NCI-H1417 (cell line): ENCODE measurements around the gene PIP4K2A.
A peak's percentile ranks its signal among the peaks of the same experiment; 100 is the strongest.
"Not testable (repeated sequence)": the region's sequence is repeated elsewhere in the genome, so short reads cannot be mapped to it uniquely, and the experiment has no call there.

Experiments
- DNase-seq, 3 experiments: peaks; one replicate each; lab custom pipeline; 2025; lab: John Stamatoyannopoulos, UW

PIP4K2A gene

DNA sequence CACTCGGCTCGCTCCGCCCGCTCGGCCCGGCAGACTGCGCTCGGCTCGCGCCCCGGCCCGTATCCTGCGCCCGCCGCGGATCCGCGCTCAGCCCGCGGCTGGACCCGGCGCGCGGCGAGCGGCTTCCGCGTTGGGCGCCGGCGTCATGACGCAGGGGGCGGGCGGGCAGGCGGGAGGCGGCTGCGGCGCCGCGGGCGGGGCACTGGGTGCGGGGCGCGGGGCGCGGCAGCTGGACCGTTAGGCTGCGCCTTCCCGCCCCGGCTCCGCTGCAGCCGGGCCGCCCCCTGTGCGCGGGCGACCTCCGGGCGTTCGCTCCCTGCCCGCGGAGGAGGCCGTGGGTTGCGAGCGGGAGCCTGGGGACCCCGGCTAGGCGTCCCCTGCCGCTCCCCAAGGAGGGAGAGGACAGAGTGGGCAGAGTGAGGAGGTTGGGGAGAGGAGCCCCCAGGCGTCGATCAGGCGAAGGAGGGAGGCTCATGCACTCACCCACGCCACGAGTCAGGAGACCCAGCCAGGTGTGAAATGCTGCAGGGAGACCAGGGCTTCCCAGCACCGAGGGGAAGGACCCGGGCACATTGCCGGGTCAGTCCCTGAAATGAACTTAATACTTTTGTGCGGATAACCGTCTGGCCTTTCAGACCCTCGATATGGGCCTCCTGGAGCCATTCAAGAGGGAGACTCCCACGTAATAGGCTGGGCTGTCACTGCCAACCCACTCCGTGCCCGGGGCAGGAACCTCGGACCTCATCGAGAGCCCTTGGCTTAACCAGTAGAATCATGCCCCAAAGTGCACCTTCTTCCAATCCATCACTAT, at the start of gene PIP4K2A:
Gene PIP4K2A (minus strand): TSS at position 100 of the 811 bp plus-strand sequence. CDS start 252 bp downstream, outside the sequence.
- peak; percentile 39 to 68 (median 64) for DNase-seq

DNA sequence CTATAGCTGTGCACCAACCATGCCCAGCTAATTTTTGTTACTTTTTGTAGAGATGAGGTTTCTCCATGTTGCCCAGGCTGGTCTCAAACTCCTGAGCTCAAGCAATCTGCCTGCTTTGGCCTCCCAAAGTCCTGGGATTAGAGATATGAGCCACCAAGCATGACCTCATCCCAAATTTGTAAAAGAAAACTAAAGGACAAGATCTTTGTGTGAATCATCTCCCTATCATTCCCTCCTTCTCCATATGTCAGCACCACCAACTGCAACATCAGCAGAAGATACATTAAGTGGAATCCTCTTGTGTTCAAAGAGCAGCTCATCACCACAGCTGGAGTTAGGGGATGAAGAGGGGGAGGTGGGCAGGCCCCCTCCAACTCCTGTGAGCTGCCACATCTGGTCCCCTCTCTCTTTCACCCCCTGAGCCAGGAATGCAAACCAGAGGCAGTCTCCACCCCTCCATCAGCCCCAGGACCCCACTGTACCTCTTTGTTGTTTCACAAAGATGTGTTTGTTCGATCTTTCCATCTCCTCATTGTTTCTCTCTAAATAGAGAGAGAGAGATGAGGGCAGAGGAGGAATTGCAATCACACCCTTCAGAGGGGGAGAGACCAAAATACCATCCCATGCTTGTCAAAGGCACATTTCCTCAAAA, 47.3 kb upstream of the PIP4K2A start:
- DNase-seq = no peak

DNA sequence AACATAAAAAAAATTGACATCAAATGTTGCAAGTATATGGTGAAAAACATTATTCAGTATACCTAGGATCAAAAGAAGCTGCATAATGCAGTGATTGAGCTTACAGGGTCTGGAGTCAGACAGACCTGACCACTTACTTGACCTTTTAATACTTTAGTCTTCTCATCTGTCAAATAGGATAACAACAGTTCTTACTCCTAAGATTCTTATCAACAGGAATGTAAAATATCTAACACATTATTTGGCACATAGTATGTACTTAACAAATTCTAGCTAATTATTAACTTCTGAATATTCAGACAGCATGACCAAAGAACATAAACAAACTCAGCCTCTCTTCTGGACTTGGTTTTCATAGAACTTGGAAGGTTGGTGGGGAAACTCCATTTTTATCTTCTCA, 45.6 kb upstream of the PIP4K2A start:
- DNase-seq = no peak

DNA sequence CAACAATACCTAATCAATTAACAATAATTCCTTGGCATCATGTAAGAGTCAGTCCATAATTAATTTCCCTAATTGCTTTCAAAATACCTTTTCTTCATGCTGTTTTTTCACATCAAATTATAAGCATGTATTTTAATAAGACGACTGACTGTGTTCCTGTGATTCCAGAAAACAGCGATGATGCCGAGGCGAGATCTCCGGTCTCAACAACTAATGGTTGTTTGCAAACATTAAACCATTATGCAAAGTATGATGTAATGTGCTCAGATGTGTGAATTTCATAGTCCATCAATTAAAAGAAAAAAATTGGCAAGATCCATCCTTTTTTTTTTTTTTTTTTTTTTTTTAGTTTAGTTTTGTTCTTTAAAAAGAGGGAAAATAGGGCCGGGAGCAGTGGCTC, 44.5 kb upstream of the PIP4K2A start:
- DNase-seq = no peak

DNA sequence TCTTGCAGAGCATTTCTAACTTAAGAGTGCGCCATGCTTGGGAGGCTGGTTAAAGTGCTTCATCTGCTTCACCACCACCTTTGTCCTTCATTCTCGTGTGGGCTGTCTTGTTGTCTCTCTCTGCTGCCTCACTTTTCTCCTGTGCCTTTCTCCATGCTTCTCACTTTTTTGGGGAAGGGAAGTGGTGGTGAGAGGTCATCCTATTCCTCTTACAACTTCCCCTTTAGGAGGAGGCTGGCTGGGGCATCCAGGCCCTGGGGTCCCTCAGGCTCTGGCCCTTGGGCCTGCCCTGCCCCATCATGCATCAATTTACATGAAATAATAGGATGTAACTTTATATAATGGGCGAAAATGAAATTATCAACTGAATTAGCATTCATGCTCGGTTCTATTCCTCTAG, 39.9 kb upstream of the PIP4K2A start:
- DNase-seq = no peak

DNA sequence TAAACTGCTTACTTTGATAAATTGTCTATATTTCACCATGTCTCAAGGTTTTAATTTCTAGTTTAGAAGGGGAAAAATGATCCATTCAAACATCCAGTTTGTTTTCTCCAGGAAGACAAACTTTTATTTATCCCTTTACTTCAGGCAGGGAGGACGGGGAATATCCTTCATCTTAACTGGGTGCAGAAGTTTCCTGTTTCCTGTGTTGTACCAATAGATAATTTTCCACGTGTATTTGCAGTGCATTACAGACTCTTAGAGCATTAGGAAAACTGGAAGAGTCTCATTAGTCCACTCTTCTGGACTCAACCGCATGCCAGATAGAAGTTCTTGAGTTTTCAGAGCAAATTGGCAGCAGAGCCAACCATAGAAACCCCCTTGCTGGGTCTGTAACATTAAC, 39.4 kb upstream of the PIP4K2A start:
- DNase-seq = no peak

DNA sequence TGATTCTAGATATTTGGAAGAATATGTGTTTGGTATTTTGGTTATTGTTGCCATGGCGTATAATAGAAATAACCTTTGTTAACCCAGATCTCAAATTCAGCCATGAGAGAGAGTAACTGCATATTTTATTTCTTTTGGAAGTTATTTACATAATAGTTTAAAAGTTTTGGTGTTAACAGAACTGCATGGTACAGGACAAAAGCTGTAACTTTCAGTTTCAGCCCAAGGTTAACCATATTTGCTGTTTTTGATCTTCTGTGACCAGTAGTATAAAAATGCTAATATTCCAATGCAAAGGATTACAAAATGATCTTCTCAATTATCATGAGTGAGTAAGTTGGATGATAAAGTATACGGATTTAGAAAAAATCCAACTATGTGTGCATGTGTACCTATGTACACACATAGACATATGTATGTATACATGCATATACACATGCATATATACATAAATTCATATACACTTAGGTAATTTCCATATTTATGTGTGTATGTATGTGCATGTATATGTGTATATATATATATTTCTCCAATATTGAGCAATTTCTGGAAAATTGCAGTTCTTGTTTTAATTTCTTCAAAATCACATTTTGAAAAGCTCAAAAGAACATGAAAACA, 38.0 kb upstream of the PIP4K2A start:
- DNase-seq = no peak

DNA sequence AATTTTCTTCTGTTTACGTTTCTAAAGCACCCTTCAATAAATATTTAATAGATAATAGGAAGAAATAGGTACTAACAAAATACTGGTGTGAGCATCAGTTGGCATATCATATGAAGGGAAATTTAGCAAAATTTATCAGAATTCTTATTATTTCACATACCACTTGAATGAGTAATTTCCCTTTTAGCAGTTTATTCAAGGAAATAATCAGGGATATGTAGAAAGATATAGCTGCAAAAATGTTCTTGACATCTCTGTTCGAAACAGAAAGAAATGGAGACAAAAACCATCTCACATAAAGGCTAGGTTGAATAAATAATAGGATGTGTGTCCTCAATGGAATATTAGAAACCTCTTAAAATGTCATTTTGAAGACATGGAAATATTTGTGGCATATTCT, 35.8 kb upstream of the PIP4K2A start:
- DNase-seq = no peak

DNA sequence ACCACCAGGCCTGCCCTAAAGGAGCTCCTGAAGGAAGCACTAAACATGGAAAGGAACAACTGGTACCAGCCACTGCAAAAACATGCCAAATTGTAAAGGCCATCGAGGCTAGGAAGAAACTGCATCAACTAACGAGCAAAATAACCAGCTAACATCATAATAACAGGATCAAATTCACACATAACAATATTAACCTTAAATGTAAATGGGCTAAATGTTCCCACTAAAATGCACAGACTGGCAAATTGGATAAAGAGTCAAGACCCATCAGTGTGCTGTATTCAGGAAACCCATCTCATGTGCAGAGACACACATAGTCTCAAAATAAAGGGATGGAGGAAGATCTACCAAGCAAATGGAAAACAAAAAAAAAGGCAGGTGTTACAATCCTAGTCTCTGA, 30.5 kb upstream of the PIP4K2A start:
- not testable (repeated sequence) for DNase-seq

DNA sequence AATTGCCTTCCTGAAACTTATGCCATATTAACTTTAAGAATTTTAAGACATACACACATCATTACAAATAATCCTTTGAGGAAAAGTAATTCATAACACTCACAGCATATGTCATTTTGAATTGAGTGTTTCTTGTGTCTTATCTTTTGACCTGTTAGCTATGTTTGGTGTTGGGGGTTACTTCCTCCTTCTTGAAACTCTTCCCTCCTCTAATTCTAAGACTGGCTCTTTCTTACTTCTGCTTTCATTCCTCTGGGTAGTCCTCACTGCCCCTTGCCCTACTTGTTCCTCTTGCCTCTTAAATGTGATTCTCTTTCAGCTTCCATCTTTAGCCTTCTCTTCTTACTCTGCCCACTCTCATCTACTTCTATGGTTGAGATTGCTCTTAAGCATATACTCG, 28.3 kb upstream of the PIP4K2A start:
- DNase-seq = no peak

DNA sequence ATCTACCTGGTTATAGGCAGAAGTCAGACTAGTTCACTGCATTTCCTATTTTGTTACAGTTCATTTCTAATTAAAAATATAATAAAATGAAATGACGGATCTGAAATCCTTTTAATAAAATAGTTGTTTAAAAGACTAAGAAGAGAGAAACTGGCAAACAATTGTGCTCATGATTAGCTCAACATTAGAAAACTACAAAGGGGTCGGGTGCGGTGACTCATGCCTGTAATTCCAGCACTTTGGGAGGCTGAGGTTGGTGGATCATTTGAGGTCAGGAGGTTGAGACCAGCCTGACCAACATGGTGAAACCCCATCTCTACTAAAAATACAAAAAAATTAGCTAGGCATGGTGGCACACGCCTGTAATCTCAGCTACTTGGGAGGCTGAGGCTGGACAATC, 27.3 kb upstream of the PIP4K2A start:
- DNase-seq = not testable (repeated sequence)

DNA sequence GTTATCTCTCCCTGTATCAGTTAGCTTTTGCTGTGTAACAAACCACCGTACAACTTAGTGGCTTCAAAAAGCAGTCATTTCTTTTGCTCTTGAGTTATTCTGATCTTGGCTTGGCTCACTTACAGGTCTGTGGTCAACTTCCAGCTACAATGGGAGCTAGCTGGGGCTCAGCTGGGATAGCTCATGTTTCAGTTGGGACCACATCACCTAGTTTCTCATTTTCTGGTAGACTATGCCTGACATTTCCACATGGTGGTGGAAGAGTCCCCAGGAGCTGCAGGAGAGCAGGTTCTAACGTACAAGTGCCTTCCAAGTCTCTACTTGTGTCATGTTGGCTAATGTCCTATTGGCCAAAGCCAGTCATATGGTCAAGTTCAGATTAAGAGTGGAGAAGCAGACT, 25.8 kb upstream of the PIP4K2A start:
- no peak for DNase-seq

DNA sequence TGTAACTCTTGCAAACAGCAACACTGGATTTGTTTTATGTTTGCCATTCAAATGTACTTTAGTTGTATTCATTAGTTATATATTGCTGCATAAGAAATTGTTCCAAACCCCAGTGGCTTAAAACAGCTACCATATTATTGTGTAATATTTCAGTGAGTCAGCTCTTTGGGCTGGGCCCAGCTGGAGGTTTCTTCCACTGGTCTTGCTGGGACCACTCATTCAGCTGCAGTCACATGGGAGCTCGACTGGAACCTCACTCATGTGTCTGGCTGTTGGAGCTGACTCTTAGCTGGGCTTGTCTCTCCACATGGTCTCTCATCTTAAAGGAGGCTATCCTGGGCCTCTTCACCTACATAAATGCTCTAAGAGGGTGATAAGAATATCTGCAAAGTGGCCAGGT, 23.2 kb upstream of the PIP4K2A start:
- DNase-seq = no peak

DNA sequence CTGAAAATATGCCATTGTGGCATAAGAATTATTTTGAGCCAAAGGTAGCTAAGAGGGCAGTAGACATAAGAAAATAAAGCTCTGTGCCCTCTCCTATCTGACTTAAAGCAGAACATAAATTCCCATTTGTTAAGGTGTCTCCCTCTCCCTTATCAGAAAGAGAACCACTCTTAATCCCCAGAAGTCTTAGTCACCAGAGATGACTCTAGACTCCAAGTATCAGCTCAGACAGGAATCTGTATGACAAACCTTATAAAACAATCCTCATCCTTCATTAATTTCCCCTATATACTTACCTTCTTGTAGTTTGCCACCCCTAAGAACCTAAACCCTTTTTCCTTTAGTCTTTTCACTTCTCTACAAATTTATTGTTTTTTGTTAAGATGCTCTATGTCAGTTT, 21.8 kb upstream of the PIP4K2A start:
- no peak for DNase-seq

DNA sequence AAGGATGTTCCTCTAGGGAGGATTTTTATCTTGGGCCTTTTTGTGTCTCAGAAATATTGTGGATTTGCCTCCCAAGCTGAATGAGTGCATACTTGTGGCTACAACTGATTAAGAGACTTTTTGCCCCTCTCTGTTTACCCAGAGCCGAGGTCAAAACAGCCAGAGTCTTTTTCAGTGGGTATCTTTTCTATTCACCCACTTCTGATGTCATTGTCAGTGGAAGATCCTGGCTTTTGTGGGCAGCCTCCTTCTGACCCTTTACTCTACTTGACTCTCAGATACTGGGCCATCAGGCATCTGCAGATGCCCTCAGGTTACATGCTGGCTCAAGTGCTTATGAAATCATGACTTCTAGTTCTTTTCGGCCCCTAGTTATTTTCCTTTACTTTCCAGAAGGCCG, 19.6 kb upstream of the PIP4K2A start:
- no peak for DNase-seq

DNA sequence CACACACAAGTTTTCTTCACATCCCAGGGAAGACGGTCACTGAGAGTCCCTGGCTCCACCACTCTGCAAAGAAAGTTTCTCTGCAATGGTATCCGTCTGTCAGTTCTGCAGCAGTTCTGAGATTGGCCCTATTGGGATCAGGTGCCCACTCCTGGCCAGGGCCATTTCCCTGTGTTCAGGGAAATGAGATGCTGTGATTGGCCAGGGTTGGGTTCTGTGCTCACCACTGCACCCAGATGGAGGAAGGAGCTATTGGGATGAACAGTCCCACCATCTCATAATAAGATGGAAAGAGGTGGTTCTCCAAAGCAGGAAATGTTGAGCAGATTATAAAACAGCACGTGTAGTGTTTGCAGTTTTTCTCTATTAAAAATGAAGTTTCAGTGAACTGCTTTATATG, 13.3 kb upstream of the PIP4K2A start:
- DNase-seq = no peak

DNA sequence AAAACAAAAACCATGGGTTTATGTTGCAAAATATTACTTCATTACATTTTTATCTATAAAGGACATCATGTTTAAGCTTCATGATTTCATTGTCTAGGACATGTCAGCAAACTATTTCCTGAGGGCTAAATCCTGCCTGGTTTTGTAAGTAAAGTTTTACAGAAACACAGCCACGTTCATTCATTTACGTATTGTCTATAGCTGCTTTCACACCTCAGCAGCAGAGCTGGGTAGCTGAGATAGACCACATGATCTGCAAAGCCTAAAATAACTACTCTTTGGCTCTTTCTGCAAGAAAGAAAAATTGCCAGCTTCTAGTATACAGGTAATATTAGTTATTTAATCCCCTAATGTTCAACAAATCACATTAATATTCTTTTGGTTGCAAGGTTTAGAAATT, 12.7 kb upstream of the PIP4K2A start:
- DNase-seq = no peak

DNA sequence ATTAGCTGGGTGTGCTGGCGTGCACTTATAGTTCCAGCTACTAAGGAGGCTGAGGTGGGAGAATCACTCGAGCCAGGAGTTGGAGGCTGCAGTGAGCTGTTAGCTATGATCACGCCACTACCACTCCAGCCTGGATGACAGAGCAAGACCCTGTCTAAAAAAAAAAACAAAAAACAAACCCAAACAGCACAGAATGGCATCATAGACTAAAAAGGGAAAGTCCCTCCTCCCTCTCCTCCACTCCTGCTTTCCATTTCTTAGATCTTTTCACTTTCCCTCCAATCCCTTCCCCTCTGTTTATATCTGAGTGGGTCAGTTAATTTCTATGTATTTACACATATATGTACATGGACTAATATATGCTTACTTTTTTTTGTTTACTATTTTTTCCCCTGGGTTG, 10.4 kb upstream of the PIP4K2A start:
- no peak for DNase-seq

DNA sequence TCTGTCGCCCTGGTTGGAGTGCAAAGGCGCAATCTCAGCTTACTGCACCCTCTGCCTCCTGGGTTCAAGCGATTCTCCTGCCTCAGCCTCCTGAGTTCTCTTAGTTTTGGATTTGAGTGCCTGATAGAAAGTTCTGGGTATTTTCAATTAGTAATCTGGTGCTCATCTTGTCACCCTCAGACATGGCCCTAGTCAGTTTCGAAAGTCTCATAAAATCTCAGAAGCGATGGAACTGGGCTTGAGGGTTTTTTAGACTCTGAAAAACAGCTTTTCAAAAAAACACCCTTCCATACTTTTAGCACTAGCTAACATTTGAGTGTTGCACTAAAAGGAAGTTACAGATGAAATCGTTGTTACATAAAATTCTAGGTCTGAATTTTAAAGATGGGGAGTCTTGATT, 9.4 kb upstream of the PIP4K2A start:
- DNase-seq = no peak

DNA sequence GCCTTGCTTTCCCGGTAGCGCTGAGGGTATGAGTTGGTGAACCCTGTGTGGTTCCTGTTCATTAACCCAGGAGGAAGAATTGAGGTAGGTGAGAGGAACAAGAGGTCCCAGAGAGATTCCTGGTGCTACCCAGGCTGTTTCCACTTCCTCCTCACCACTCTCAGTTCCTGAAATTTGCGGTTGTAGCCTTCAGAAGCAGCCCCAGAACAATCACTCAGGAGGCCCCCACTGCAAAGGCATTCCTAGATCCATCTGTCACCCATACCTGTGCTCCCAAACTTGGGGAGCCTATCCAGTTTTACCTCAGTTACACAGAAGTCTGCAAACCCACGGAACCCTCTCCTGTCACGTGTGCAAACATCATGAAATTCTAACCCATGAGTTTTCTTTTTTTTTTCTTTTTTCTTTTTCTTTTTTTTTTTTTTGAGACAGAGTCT, 9.0 kb upstream of the PIP4K2A start:
- no peak for DNase-seq

DNA sequence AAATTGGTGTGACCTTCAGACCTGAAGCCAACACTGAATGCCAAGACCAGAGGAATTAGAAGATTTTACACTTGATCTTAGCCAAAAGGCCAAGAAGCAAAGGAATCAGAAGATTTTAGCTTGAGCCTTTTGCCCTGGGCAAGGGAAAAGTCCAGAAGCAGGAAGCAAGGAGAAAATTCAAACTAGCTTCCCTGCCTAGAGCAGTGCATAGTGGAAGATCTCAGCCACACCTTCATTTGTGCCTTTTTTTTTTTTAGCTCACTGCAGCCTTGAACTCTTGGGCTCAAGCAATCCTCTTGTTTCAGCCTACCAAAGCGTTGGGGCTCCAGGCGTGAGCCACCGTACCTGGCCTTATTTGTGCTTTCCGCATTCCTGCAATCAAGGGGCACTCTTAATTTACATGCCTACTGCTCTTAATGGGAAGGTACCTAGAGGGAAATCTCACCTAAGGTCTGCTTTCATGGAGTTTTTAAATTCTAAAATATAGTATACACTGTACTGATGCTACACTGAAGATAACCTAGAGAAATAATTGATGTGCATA, 8.3 kb upstream of the PIP4K2A start:
- no peak for DNase-seq

DNA sequence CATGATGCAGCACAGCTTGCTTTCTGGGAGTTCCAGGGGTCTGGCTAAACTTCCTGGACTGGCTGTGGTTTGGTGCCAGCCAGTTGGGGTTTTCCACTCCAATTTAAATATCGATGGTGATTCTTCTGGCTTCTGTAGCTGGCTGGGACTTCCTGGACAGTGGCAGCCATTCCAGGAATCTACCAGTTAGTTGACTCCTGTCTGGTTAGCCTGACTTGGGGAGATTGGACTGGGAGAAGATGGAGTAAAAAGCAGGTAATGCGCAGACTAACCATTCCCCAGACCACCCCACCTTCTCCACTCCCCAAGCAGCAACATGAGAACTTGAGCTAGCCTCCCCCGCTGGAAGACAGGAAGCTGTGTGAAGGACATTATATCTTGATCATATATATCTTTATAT, 6.3 kb upstream of the PIP4K2A start:
- DNase-seq = no peak
